Rectal smooth muscle tissue (tissue), 1 donor: ENCODE measurements around the gene HTRA1.

Source experiments
- H3K27ac ChIP-seq: one replicate; pipeline ENCODE4 v1.7.0; 2013; ENCODE audit warnings: low read depth, low read length, inconsistent platforms
- H3K27me3 ChIP-seq: one replicate; pipeline ENCODE4 v1.7.0; 2013; ENCODE audit warnings: low read length; ENCODE audit not compliant: control insufficient read depth, insufficient read depth
- H3K36me3 ChIP-seq: one replicate; pipeline ENCODE4 v1.7.0; 2013; ENCODE audit warnings: low read length; ENCODE audit not compliant: control insufficient read depth, insufficient read depth
- H3K4me1 ChIP-seq: one replicate; pipeline ENCODE4 v1.7.0; 2013; ENCODE audit warnings: low read length; ENCODE audit not compliant: control insufficient read depth, insufficient read depth
- H3K4me3 ChIP-seq: one replicate; pipeline ENCODE4 v1.7.0; 2013; ENCODE audit warnings: low read length
- H3K9ac ChIP-seq: one replicate; pipeline ENCODE4 v1.7.0; 2013; ENCODE audit warnings: low read length

The HTRA1 gene

GRCh38 chr10:122468307-122468925 is 7.1 kb downstream of the HTRA1 start:
- no peaks in the 10 kb centered on the region for H3K4me1 ChIP-seq
- H3K36me3 ChIP-seq = no peaks in the 10 kb centered on the region
- H3K9ac ChIP-seq = no peak overlapping the region
- no peaks in the 10 kb centered on the region for H3K27me3 ChIP-seq
- no peak overlapping the region for H3K27ac ChIP-seq
- H3K4me3 ChIP-seq = no peak overlapping the region

GRCh38 chr10:122468926-122469781 is 7.8 kb downstream of the HTRA1 start:
- H3K9ac ChIP-seq = no peak overlapping the region
- H3K4me3 ChIP-seq = no peak overlapping the region
- no peaks in the 10 kb centered on the region for H3K27me3 ChIP-seq
- H3K36me3 ChIP-seq = no peaks in the 10 kb centered on the region
- H3K4me1 ChIP-seq = peaks cover 4% of the 10 kb centered on the region
- H3K27ac ChIP-seq = no peak overlapping the region

DNA sequence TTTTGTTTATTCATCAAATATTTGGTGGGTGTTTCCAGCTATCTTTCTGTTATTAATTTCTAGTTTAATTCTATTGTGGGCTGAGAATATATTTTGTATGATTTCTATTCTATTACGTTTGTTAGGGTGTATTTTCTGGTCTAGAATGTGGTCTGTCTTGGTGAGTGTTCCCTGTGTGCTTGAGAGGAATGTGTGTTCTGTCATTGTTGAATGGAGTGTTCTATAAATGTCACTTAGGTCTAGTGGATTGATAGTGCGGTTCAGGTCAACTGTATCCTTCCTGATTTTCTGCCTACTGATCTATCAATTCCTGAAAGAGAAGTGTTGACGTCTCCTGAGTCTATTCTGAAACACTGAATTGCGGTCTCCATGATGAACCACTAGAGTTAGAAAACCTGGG is 8.5 kb downstream of the HTRA1 start:
- Histone ChIP-seq H3K4me1 (peaks cover 11% of the 10 kb centered on the region), H3K9ac (no peak overlapping the region), H3K4me3 (no peak overlapping the region), H3K27me3 (no peaks in the 10 kb centered on the region), H3K27ac (no peak overlapping the region), H3K36me3 (no peaks in the 10 kb centered on the region)

GRCh38 chr10:122471531-122472177 is 10.3 kb downstream of the HTRA1 start:
- H3K36me3 ChIP-seq = no peaks in the 10 kb centered on the region
- no peak overlapping the region for H3K4me3 ChIP-seq
- no peak overlapping the region for H3K27ac ChIP-seq
- no peaks in the 10 kb centered on the region for H3K27me3 ChIP-seq
- H3K9ac ChIP-seq = no peak overlapping the region
- H3K4me1 ChIP-seq = peaks cover 27% of the 10 kb centered on the region

DNA sequence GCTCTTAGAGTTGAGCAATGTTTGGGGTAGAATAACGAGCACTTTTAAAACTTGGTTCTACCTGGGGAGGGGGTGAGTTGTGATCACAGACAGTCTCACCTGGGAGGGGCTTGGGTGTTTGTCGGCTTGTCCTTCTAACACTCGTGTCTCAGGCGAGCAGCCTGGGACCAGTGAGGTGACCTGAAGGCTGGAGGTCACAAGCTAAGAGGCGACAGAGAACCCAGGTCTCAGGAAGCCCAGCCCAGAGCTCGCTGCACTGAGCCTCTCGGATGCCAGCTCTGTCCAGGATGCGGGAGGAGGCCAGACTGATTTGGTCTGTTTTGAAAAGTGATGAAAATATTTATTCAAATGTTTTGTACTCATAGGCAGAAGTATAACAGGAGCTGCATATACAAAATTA is 11.8 kb downstream of the HTRA1 start:
- H3K27me3 ChIP-seq = no peaks in the 10 kb centered on the region
- no peak overlapping the region for H3K9ac ChIP-seq
- H3K4me1 ChIP-seq = peaks cover 37% of the 10 kb centered on the region
- no peak overlapping the region for H3K27ac ChIP-seq
- no peaks in the 10 kb centered on the region for H3K36me3 ChIP-seq
- H3K4me3 ChIP-seq = no peak overlapping the region

GRCh38 chr10:122474131-122474818 is 12.9 kb downstream of the HTRA1 start:
- Histone ChIP-seq H3K27me3 (no peaks in the 10 kb centered on the region), H3K36me3 (no peaks in the 10 kb centered on the region), H3K4me1 (peaks cover 37% of the 10 kb centered on the region), H3K9ac (no peak overlapping the region), H3K27ac (peak overlapping the region; percentile 65), H3K4me3 (no peak overlapping the region)

DNA sequence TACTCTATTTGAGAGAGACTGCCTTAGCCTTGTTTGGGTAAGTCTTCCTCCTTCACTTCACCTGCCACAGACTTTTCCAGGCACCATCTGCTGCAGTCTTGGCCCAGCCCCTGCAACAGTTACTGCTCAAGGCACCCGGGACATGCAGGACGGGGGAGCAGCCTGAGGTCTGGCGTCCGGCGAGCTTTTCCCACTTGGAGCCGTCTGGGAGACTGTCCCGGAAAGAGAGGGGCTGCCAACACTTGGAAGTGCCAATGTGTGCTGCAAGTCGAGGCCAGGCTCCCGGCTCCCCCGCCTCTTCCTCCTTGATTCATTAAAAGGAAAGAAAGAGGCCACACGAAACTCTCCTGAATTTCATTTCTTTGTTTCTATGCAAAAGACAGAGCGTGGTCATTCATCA is 13.7 kb downstream of the HTRA1 start:
- H3K4me1 ChIP-seq = peaks cover 37% of the 10 kb centered on the region
- H3K9ac ChIP-seq = no peak overlapping the region
- H3K27me3 ChIP-seq = no peaks in the 10 kb centered on the region
- H3K36me3 ChIP-seq = no peaks in the 10 kb centered on the region
- peak overlapping the region; percentile 65 for H3K27ac ChIP-seq
- no peak overlapping the region for H3K4me3 ChIP-seq

DNA sequence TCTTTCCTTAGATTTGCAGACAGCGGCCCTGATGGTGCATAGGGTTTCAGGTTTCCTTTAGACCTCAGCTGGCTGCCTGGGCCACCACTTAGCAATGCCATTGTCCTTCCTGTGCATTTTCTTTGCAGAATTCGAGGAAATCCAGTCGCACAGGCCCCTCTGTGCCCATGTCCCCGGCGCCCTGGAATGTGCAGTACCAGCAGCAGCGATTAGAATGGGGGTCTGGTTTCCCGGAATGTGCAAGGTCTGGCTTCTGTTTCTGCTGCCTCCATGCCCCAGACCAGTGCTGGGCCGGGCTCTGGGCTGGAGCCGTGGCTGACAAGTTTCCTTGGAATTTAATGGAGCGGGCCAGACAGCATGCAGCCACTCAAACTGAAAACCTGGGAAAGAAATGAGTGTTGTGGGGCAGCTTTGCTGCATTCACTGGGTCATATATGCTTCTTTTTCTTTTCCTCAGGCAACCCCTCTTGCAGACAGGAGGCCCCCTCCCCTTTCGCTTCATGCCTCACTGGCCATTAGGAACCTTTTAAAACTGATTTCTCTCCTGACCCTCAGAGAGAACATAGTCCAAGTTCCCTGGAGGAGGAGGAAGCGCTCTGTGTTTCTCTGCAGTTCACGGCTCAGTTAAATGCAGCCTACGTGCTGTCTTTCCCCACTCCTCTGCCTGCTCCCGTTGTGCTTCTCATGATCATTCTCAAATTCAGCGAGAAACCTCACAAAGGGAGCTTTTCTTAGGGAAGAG is 14.4 kb downstream of the HTRA1 start:
- H3K4me1 ChIP-seq = peaks cover 37% of the 10 kb centered on the region
- H3K4me3 ChIP-seq = peak overlapping the region; percentile 19
- H3K27me3 ChIP-seq = no peaks in the 10 kb centered on the region
- no peak overlapping the region for H3K9ac ChIP-seq
- H3K36me3 ChIP-seq = no peaks in the 10 kb centered on the region
- H3K27ac ChIP-seq = peak overlapping the region; percentile 57

GRCh38 chr10:122476333-122476695 is 15.0 kb downstream of the HTRA1 start:
- H3K27ac ChIP-seq = no peak overlapping the region
- no peaks in the 10 kb centered on the region for H3K27me3 ChIP-seq
- no peak overlapping the region for H3K9ac ChIP-seq
- no peaks in the 10 kb centered on the region for H3K36me3 ChIP-seq
- H3K4me3 ChIP-seq = no peak overlapping the region
- peaks cover 37% of the 10 kb centered on the region for H3K4me1 ChIP-seq

GRCh38 chr10:122477436-122477835 is 16.1 kb downstream of the HTRA1 start:
- no peaks in the 10 kb centered on the region for H3K36me3 ChIP-seq
- H3K9ac ChIP-seq = no peak overlapping the region
- H3K4me3 ChIP-seq = no peak overlapping the region
- H3K27me3 ChIP-seq = no peaks in the 10 kb centered on the region
- H3K27ac ChIP-seq = peak overlapping the region; percentile 1
- peaks cover 37% of the 10 kb centered on the region for H3K4me1 ChIP-seq

DNA sequence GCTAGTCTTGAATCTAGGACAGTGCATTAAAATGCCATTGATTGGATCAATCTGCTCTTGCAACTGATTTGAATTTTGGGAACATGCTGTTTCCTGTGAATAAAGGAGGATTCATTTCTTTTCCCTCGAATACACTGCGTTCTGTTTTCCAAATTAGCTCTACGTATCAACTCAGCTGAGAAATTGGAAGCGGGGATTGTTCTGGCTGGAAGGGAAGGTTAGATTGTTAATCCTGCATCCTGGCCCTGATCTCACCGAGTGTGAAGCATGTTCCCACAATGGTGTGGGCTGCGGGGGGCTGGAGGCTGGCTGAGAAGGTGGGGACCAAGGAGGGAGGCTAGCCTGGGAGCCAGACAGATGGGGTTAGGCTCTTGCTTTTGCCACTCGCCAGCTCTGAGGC is 17.6 kb downstream of the HTRA1 start:
- no peak overlapping the region for H3K4me3 ChIP-seq
- no peaks in the 10 kb centered on the region for H3K27me3 ChIP-seq
- peaks cover 35% of the 10 kb centered on the region for H3K4me1 ChIP-seq
- H3K9ac ChIP-seq = no peak overlapping the region
- H3K36me3 ChIP-seq = no peaks in the 10 kb centered on the region
- no peak overlapping the region for H3K27ac ChIP-seq
